A549 (cell line): Measurements from ENCODE around the gene CNIH3. TPM values are rescaled to one million over a fixed set of nuclear protein-coding genes. Genes with fewer than 3 reads are reported as not detected.

ENCODE experiments used
- ATAC-seq, 2 experiments: fragments of 200-7000 bp in 1 of 2; fragments of >200 bp in 1 of 2; cut with Nextera tagmentation in 1 of 2; cut with Tn5 transposase in 1 of 2; 3 replicates each; pipeline versions ENCODE4 v1.8.0 to v1.9.1; 2018 to 2020; ENCODE audit warnings: mild to moderate bottlenecking in 1 of 2, moderate library complexity in 1 of 2
- CTCF ChIA-PET: fragments of 300-600 bp; sonication (Branson Sonifier 250); formaldehyde crosslinking; extraction: SDS; loops from one replicate; lab custom pipeline; 2021; ENCODE audit warnings: antibody characterized with exemption, inconsistent platforms; lab: Yijun Ruan, JAX
- POLR2A ChIA-PET: fragments of 350-600 bp; formaldehyde crosslinking; extraction: SDS; loops from one replicate; lab custom pipeline; 2021; ENCODE audit warnings: antibody characterized with exemption, inconsistent platforms; lab: Yijun Ruan, JAX
- DNase-seq, 2 experiments: peaks; one replicate each; pipeline versions ENCODE4 v3.0.0 to v3.0.0-alpha.2; 2011 to 2016; ENCODE audit warnings: low read depth in 1 of 2, low spot score in 1 of 2
- FAIRE-seq: peaks from 2 replicates; lab custom pipeline; 2011; peaks lifted over from hg19 to GRCh38; lab: Jason Lieb, UNC
- H3K27ac ChIP-seq, 2 experiments: fragments of >200 bp; sonication (Bioruptor Twin); formaldehyde crosslinking; 3 replicates each; pipeline ENCODE4 v1.5.1; 2016 to 2017
- H3K4me1 ChIP-seq: fragments of >200 bp; sonication (Bioruptor Twin); formaldehyde crosslinking; 3 replicates; pipeline ENCODE4 v1.6.1; 2016
- H3K4me2 ChIP-seq: fragments of >200 bp; sonication (Bioruptor Twin); formaldehyde crosslinking; 3 replicates; pipeline ENCODE4 v1.6.1; 2016
- H3K4me3 ChIP-seq: fragments of >200 bp; sonication (Bioruptor Twin); formaldehyde crosslinking; 3 replicates; pipeline ENCODE4 v1.5.1; 2016
- H3K9me3 ChIP-seq: fragments of >200 bp; sonication (Bioruptor Twin); formaldehyde crosslinking; 3 replicates; pipeline ENCODE4 v1.6.1; 2016
- ATOH8 ChIP-seq: fragments of 250-450 bp; sonication (Bioruptor Pico); IDR thresholded peaks from 2 replicates; pipeline ENCODE4 v1.5.0; 2020; ENCODE audit warnings: low read depth, mild to moderate bottlenecking, moderate library complexity
- BCL3 ChIP-seq: fragments of >200 bp; sonication (Bioruptor Twin); formaldehyde crosslinking; IDR thresholded peaks from 3 replicates; pipeline ENCODE4 v1.6.1; 2016
- CBX2 ChIP-seq: fragments of 200-600 bp; sonication (generic); IDR thresholded peaks from 2 replicates; pipeline ENCODE4 v1.6.1; 2016; ENCODE audit warnings: low read depth, mild to moderate bottlenecking, borderline replicate concordance
- CBX8 ChIP-seq: fragments of 200-600 bp; sonication (generic); IDR thresholded peaks from 2 replicates; pipeline ENCODE4 v1.6.1; 2016
- CEBPB ChIP-seq, 2 experiments: fragments of >200 bp in 1 of 2; sonication (Bioruptor Twin) in 1 of 2; formaldehyde crosslinking in 1 of 2; IDR thresholded peaks; 2 replicates each; pipeline ENCODE4 v1.6.1; 2012 to 2016
- ELK1 ChIP-seq: fragments of 150-350 bp; IDR thresholded peaks from 2 replicates; pipeline ENCODE4 v1.6.1; 2014; ENCODE audit warnings: low read depth, mild to moderate bottlenecking, low read length
- ESRRA ChIP-seq: fragments of 150-350 bp; IDR thresholded peaks from 2 replicates; pipeline ENCODE4 v1.6.1; 2014; ENCODE audit warnings: mild to moderate bottlenecking, low read length, borderline replicate concordance
- FOSL2 ChIP-seq, 2 experiments: fragments of 450-650 bp in 1 of 2; fragments of >200 bp in 1 of 2; sonication (Bioruptor Twin) in 1 of 2; formaldehyde crosslinking; IDR thresholded peaks; 2 replicates each; pipeline versions ENCODE4 v1.5.0 to v1.6.1; 2016 to 2020; ENCODE audit warnings: mild to moderate bottlenecking in 1 of 2, moderate library complexity in 1 of 2
- HMGXB4 ChIP-seq: fragments of 250-450 bp; sonication (Bioruptor Pico); IDR thresholded peaks from 2 replicates; pipeline ENCODE4 v1.5.0; 2021; ENCODE audit warnings: mild to moderate bottlenecking, moderate library complexity, borderline replicate concordance
- HOXB13 ChIP-seq: fragments of 250-450 bp; sonication (Bioruptor Pico); IDR thresholded peaks from 2 replicates; pipeline ENCODE4 v1.5.0; 2020; ENCODE audit warnings: low read depth, mild to moderate bottlenecking, moderate library complexity
- JUNB ChIP-seq: fragments of >200 bp; sonication (Bioruptor Twin); formaldehyde crosslinking; IDR thresholded peaks from 2 replicates; pipeline ENCODE4 v1.6.1; 2016
- KDM1A ChIP-seq: fragments of 200-600 bp; sonication (generic); IDR thresholded peaks from 2 replicates; pipeline ENCODE4 v1.6.1; 2016; ENCODE audit warnings: low read depth, mild to moderate bottlenecking
- KDM5A ChIP-seq: fragments of 200-600 bp; sonication (generic); IDR thresholded peaks from 2 replicates; pipeline ENCODE4 v1.6.1; 2016; ENCODE audit warnings: antibody characterized with exemption, mild to moderate bottlenecking
- NPAS2 ChIP-seq: fragments of 250-450 bp; sonication (Bioruptor Pico); IDR thresholded peaks from 2 replicates; pipeline ENCODE4 v1.8.0; 2022; ENCODE audit warnings: mild to moderate bottlenecking, moderate library complexity, borderline replicate concordance
- PHF8 ChIP-seq: fragments of 200-600 bp; sonication (generic); IDR thresholded peaks from 2 replicates; pipeline ENCODE4 v1.6.1; 2016; ENCODE audit warnings: low read depth, mild to moderate bottlenecking, antibody characterized with exemption, moderate library complexity, borderline replicate concordance
- POLR2A ChIP-seq: IDR thresholded peaks from 2 replicates; pipeline ENCODE4 v1.6.1; 2012; ENCODE audit warnings: mild to moderate bottlenecking, low read length
- RARB ChIP-seq: fragments of 250-450 bp; sonication (Bioruptor Pico); IDR thresholded peaks from 2 replicates; pipeline ENCODE4 v1.8.0; 2021; ENCODE audit warnings: mild to moderate bottlenecking, moderate library complexity
- RCOR1 ChIP-seq: fragments of 150-350 bp; IDR thresholded peaks from 2 replicates; pipeline ENCODE4 v1.6.1; 2014; ENCODE audit warnings: antibody characterized with exemption, low read length, low read depth
- RNF2 ChIP-seq: fragments of 200-600 bp; sonication (generic); IDR thresholded peaks from 2 replicates; pipeline ENCODE4 v1.6.1; 2016; ENCODE audit warnings: low read depth, mild to moderate bottlenecking, antibody characterized with exemption, moderate library complexity, borderline replicate concordance
- SMC3 ChIP-seq: fragments of >200 bp; sonication (Bioruptor Twin); formaldehyde crosslinking; IDR thresholded peaks from 3 replicates; pipeline ENCODE4 v1.6.1; 2018; ENCODE audit warnings: inconsistent platforms
- USF2 ChIP-seq: fragments of 450-650 bp; IDR thresholded peaks from 2 replicates; pipeline ENCODE4 v1.6.1; 2014; ENCODE audit warnings: antibody characterized with exemption
- ZC3H11A ChIP-seq: fragments of 450-650 bp; IDR thresholded peaks from 2 replicates; pipeline ENCODE4 v1.6.1; 2014; ENCODE audit warnings: antibody characterized with exemption, mild to moderate bottlenecking
- ZSCAN20 ChIP-seq: fragments of 250-450 bp; sonication (Bioruptor Pico); IDR thresholded peaks from 2 replicates; pipeline ENCODE4 v1.8.0; 2022; ENCODE audit warnings: mild to moderate bottlenecking, moderate library complexity
- WGBS: methylation state at CpG from one replicate; pipeline ENCODE4 v1.1.6; 2017; ENCODE audit errors: missing lambda C conversion rate; 5-methylcytosine and 5-hydroxymethylcytosine counted together
- polyA plus RNA-seq, 4 experiments: library from polyadenylated mRNA; depleted of rRNA in 3 of 4; stranded (reverse); fragments of >200 nt; fragmentation: RNase III in 1 of 4; extraction: RNeasy Plus Mini Kit Qiagen cat#74134 plus additional on column Dnase treatment in 1 of 4; gene quantifications; 2 replicates in 3 of 4; 3 replicates in 1 of 4; pipeline ENCODE4 v1.2.3, GENCODE V29; 2011 to 2017
- TF ChIP-seq, protein P1 (sequence below): fragments of >200 bp; sonication (Bioruptor Twin); formaldehyde crosslinking; IDR thresholded peaks from 3 replicates; pipeline ENCODE4 v1.5.1; 2016
- TF ChIP-seq, protein P2 (sequence below): IDR thresholded peaks from 2 replicates; pipeline ENCODE4 v1.6.1; 2012

Gene CNIH3
- polyA plus RNA-seq, 2 of the 4 experiments (the other 2 are of a cell fraction) = 0.61 to 0.85 TPM

DNA sequence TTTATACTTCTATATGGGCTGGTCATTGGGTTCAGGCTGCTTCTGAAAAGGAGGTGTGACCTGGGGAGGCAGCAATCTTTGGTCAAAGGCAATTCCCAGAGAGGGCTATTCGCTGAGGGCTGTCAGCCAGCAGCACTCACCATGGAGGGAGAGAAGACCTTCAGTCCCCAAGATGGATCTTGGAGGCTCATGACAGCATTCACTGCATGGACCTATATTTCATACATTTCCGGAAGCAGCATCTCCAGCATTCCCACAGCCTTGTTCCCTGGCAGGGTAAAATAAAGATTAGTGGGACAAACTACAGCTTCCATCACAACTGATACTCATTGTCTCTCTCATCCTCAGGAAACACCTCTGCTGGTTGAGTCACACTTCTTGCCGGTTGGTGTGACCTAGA is 146.6 kb downstream of the CNIH3 start:
- Histone ChIP-seq H3K4me1 (no peaks in the 10 kb centered on the region), H3K4me3 (no peak overlapping the region), H3K27ac (no peak overlapping the region), H3K9me3 (0 out of 3 replicates have a peak, but pooled peaks cover 5% of the 10 kb centered on the region)
- ChIA-PET POLR2A (no interaction called here), CTCF (no interaction called here)
- no peak for ATAC-seq
- WGBS = 26% methylated on average over 3 of the region's 3 CpGs
- FAIRE-seq = no peak
- DNase-seq = no peak
- TF ChIP-seq PHF8 = no peak
- TF ChIP-seq RCOR1 = no peak
- TF ChIP-seq ELK1 = no peak
- no peak for TF ChIP-seq FOSL2 (IDR thresholded peaks at IDR 0.05)
- no peak for TF ChIP-seq FOSL2 (CRISPR knock-in tag; IDR thresholded peaks at IDR 0.05)
- TF ChIP-seq, protein P1, sequence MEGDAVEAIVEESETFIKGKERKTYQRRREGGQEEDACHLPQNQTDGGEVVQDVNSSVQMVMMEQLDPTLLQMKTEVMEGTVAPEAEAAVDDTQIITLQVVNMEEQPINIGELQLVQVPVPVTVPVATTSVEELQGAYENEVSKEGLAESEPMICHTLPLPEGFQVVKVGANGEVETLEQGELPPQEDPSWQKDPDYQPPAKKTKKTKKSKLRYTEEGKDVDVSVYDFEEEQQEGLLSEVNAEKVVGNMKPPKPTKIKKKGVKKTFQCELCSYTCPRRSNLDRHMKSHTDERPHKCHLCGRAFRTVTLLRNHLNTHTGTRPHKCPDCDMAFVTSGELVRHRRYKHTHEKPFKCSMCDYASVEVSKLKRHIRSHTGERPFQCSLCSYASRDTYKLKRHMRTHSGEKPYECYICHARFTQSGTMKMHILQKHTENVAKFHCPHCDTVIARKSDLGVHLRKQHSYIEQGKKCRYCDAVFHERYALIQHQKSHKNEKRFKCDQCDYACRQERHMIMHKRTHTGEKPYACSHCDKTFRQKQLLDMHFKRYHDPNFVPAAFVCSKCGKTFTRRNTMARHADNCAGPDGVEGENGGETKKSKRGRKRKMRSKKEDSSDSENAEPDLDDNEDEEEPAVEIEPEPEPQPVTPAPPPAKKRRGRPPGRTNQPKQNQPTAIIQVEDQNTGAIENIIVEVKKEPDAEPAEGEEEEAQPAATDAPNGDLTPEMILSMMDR = no peak
- no peak for TF ChIP-seq HOXB13 (CRISPR knock-in tag)
- TF ChIP-seq RARB (CRISPR knock-in tag) = no peak
- TF ChIP-seq SMC3 = no peak
- no peak for TF ChIP-seq USF2
- TF ChIP-seq ZSCAN20 (CRISPR knock-in tag) = no peak
- TF ChIP-seq ZC3H11A = no peak
- TF ChIP-seq KDM1A = no peak
- TF ChIP-seq, protein P2, sequence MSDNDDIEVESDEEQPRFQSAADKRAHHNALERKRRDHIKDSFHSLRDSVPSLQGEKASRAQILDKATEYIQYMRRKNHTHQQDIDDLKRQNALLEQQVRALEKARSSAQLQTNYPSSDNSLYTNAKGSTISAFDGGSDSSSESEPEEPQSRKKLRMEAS = no peak
- TF ChIP-seq, all 56 proteins: peak for 0
- H3K4me2 ChIP-seq = no peak overlapping the region

GRCh38 chr1:224763126-224763775 is 147.1 kb downstream of the CNIH3 start:
- FAIRE-seq (no peak), DNase-seq (no peak), ATAC-seq (no peak)
- H3K4me3 ChIP-seq = no peak overlapping the region
- H3K4me1 ChIP-seq = no peaks in the 10 kb centered on the region
- TF ChIP-seq POLR2A (no peak), CBX8 (no peak), ESRRA (no peak), HMGXB4 (CRISPR knock-in tag) (no peak), NPAS2 (CRISPR knock-in tag) (no peak), FOSL2 (IDR thresholded peaks at IDR 0.05) (no peak), FOSL2 (CRISPR knock-in tag; IDR thresholded peaks at IDR 0.05) (no peak), CEBPB (IDR thresholded peaks at IDR 0.05) (no peak), JUNB (no peak), KDM1A (no peak), CBX2 (no peak), BCL3 (no peak), ATOH8 (CRISPR knock-in tag) (no peak), RNF2 (no peak), KDM5A (no peak), RCOR1 (no peak)
- CTCF ChIA-PET = no interaction called here
- no peak overlapping the region for H3K27ac ChIP-seq
- 0 out of 3 replicates have a peak, but pooled peaks cover 5% of the 10 kb centered on the region for H3K9me3 ChIP-seq
- POLR2A ChIA-PET = no interaction called here
- WGBS = 33% methylated on average over 4 of the region's 5 CpGs
- H3K4me2 ChIP-seq = no peak overlapping the region
